Mucosa of gallbladder (tissue), 1 donor: ENCODE results near the gene TRMT11. TPM values are rescaled to one million over a fixed set of nuclear protein-coding genes. Genes with fewer than 3 reads are reported as not detected.
"Not testable (repeated sequence)": the region's sequence is repeated elsewhere in the genome, so short reads cannot be mapped to it uniquely, and the experiment has no call there.

Source experiments
- DNase-seq: peaks from one replicate; pipeline ENCODE4 v3.0.0-alpha.2; 2020; ENCODE audit warnings: low spot score
- total RNA-seq: library from RNA; stranded (reverse); gene quantifications from one replicate; pipeline ENCODE4 v1.2.1, GENCODE V29; 2021
- donor health status: DM: no; HTN: no; CAD: no.

Gene TRMT11
- total RNA-seq, 1 donor from 2014 or later, result 18.0 TPM

- DNase-seq, result no peak
Measured at GRCh38 chr6:125994670-125995488, 8.5 kb downstream of the TRMT11 start.

- DNase-seq, result peak; percentile 37
Measured at GRCh38 chr6:125995972-125996580, 9.7 kb downstream of the TRMT11 start.

DNA sequence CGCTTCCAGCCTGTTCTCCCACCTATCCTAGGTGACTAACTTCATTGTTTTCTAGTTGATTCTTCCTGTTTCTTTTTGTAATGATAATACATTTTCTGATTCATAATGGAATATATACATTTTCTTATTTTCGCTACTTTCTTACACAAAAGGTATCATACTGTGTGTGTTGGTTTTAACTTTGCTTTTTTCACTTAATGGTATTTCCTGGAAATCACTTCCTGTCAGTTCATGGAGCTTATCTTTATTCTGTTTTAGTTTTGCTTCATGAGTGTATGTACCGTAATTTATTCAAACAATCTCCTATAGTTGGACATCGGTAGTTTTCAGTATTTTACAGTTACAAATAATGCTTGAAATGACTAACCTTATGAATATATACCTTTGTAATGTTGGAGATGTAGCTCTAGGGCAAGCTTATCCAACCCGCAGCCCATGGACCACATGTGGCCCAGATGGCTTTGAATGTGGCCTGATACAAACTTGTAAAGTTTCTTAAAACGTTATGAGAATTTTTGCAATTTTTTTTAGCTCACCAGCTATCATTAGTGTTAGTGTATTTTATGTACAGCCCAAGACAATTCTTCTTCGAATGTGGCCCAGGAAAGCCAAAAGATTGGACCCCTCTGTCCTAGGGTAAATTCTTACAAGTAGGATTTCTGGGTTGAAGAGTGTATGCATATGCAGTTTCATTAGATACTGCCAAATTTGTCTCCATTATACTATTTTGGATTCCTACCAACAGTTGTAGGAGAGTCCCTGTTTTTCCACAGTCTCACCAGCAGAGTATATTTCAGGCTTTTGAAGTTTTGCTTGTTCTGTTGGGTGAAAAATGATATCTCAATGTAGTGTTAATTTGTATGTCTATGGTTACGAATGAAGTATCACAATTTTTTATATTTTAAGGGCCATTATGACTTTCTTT is 16.7 kb downstream of the TRMT11 start:
- DNase-seq, result no peak

DNA sequence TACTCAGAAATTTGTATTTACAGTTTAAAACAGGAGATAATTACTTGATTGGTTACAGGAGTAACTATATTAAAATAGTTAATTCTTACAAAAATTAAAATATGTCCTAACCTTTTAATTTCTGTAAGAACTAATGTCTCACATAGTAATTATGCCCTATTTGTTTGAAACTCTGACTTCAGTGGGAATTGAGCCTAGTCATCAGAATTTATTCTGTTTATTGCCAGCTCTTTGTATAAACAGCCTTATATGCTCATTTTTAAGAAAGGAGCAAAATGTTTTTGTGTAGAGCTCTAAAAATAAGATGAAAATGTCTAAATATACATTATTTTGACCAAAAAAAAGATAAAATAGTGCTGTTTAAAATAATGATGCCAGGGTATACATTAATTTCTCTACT is 21.5 kb downstream of the TRMT11 start:
- no peak for DNase-seq

DNA sequence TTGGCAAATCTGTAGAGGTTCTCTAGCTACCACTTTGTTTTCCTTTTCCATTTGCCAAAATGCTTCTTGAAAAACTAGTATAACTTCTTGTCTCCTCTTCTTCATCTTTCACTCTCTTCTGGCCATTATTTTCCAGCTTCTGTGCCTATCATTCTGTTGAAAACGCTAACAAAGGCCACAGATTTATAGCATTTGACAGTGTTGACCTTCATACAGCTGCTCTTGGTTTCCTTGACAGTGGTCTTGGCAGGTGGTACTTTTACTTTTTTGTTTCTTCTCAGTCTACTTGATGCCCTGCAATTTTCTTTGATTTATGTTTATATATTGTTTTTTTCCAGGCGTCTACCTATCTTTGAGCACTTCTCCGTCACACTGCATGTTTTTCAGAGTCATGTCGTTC is 23.7 kb downstream of the TRMT11 start:
- no peak for DNase-seq

- DNase-seq, result no peak
Measured at GRCh38 chr6:126015863-126016262, 29.5 kb downstream of the TRMT11 start.

DNA sequence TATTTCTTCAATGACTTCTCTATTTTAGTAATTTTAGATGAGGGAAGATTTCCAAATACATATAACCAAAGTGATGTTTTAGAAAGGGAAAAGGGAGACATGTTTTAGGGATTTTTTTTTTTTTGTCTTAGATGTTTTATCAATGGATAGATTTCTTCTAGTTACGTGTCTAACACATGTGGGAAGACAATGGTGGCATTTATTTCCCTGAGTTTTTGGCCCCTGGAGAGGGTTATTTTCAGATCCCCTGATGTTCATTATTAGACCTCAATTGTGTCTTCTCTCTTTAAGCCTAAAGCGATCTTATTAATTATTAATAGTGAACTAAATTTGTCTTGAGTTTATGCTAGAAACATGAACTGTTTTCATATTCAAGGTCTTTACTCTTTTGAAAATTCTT is 30.3 kb downstream of the TRMT11 start:
- no peak for DNase-seq

DNA sequence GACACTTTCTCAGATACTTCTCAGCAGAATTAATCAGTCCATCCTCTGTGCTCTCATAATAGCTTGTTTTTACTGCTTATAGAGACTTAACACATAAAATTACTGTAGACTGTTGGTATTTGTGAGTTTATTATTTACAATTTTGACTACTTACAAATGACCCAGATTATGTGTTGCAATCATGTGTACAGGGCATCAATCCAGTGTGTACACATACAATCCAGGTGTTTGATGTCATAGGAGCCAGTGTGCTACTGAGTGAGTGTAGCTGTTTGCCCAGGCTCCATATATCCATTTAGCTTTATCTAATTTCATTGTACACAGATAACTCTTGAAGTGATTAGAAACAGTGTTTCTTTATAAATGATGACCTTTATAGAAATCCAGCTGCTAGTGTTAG is 31.3 kb downstream of the TRMT11 start:
- no peak for DNase-seq

- DNase-seq, result no peak
Measured at GRCh38 chr6:126020305-126021050, 34.1 kb downstream of the TRMT11 start.

DNA sequence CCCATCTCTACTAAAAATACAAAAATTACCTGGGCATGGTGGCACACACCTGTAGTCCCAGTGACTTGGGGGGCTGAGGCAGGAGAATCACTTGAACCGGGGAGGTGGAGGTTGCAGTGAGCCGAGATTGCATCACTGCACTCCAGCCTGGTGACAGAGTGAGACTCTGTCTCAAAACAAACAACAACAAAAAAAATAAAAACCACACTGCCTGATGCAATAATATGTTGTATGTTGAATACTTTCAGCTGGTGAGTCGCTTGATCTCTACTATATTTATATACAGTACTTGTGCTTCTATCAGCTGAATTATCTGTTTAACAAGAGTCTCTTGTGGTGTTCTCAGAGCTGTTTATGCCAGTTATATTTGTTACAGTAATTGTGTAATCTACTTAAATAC is 37.1 kb downstream of the TRMT11 start:
- not testable (repeated sequence) for DNase-seq

DNA sequence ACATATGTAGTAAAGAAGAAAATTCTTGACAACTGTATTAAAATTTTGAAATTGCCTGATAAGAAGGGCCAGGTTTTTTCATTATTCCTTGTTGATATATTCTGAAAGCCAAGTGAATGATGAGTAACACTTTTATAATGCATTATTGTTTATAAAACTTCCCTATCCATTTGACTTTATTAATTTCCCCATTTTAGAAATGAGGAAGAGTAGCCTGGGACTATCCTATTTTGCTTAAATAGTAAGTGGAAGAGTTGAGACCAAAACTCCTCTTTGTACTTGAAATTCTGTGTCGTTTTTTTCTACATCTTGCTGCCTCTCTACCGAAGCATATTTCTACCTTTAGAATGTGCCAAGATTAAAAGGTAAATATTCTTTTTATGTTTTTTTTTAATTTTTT is 39.7 kb downstream of the TRMT11 start:
- no peak for DNase-seq

- no peak for DNase-seq
Measured at GRCh38 chr6:126027601-126028000, 41.3 kb downstream of the TRMT11 start.

DNA sequence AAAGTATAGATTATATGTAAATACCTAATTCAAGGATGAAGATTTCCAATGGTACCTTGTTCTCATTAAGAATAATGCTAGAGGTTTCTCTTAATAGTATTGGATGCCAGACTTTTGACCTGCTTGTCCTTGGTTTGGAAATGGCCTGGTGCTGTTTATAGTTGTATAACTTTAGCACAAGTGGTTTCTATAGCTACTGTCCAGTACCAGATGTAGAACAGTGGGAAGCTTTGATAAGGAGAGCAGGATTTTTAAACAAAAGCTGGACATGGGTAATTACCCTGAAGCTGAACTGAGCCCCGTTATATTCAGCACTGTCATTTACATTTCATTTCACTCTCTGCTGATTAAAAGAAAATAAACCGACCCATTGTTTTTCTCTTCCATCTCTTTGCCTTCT is 43.7 kb downstream of the TRMT11 start:
- no peak for DNase-seq

DNA sequence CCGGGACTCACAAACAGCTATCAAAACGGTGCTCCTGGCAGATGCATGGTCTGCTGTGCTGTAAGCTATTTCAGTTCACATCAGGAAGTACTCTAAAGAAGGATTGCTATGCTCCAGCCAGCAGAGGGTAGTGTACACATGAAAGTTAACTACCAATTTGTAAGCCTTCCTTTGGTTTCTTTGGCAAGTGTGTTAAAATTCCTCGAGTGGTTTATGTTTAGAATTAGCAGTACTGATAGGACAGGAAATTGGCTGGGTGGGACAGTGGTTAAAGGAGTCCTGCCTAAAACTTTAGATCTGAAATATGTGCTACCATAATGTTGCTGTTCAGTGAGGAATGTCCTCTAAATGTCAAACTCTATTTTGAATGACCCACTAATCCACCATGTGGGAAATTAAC is 47.4 kb downstream of the TRMT11 start:
- peak; percentile 47 for DNase-seq

DNA sequence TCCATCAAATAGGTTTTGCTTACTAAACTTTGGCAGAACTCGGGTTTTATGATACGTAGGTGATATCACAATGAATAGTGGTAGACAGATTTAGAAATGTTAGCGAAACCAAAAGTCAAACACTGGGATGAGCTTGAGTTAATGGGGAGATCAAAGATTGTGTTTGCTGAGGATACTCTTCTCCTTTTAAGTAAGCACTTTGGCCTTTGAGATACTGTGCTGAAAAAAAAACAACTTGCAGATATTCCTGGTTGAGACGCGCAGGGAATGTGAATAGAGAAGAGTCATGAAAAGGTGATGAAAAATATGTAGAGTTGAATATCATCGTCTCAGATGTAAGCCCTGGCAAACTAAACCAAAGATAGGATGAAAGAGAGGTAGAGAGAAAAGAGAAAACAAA is 48.3 kb downstream of the TRMT11 start:
- DNase-seq, result no peak

DNA sequence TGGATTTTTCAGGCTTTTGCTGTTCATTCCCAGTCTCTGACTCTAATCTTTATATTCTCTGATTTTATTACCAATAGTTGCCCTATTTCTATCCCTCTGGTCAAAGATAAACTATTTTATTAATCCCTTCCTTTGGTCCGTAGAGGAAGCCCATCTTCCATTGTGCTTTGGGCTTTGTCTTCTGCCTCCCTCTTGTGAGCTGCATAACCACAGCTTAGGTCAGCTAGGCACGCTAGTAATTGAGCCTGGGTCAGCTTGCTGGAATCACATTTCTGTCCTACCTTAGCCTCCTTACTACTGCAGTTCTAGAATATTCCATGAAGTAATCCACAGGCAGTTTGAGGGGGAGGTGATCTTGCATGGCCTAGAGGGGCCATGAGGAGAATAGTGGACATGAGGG is 49.4 kb downstream of the TRMT11 start:
- DNase-seq, result no peak

DNA sequence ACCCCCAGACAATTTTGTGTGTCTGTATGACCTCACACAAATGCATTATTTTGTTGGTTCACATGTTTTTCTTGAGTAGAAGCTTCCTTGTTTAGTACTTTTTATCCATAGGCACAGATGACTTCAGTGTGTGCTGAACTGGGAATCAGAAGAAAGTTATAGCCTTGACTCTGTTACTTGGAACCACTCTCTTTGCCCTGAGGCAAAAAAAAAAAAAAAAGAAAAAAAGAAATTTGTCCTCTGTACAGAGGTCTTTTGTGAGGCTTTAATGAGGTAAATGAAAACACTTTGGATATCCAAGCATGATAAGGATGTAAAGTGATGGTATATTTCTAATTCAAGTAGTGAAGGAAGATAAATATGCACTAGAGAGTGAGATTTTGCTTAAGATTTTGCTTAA is 51.9 kb downstream of the TRMT11 start:
- DNase-seq, result no peak

GRCh38 chr6:126039284-126039683 is 52.9 kb downstream of the TRMT11 start:
- DNase-seq, result no peak

- no peak for DNase-seq
Measured at GRCh38 chr6:126040394-126040793, 54.1 kb downstream of the TRMT11 start.

- DNase-seq, result no peak
Measured at GRCh38 chr6:126040826-126041225, 54.5 kb downstream of the TRMT11 start.

- no peak for DNase-seq
Measured at GRCh38 chr6:126041516-126041915, 55.2 kb downstream of the TRMT11 start.

GRCh38 chr6:126042001-126042419 is 55.7 kb downstream of the TRMT11 start:
- DNase-seq, result no peak
